Activated CD4-positive, CD25-positive, alpha-beta regulatory T cell treated with anti-CD3 and anti-CD28 coated beads, Interleukin-2, amount 50 U/mL, for 16 hours (primary cell): Measurements from ENCODE around the gene SNX17.
A peak's percentile ranks its signal among the peaks of the same experiment; 100 is the strongest.
"Not testable (repeated sequence)": the region's sequence is repeated elsewhere in the genome, so short reads cannot be mapped to it uniquely, and the experiment has no call there.

Source experiments
- DNase-seq: peaks from one replicate; pipeline ENCODE4 v3.0.0-alpha.2; 2020; ENCODE audit warnings: low read depth, low spot score

SNX17 gene

DNA sequence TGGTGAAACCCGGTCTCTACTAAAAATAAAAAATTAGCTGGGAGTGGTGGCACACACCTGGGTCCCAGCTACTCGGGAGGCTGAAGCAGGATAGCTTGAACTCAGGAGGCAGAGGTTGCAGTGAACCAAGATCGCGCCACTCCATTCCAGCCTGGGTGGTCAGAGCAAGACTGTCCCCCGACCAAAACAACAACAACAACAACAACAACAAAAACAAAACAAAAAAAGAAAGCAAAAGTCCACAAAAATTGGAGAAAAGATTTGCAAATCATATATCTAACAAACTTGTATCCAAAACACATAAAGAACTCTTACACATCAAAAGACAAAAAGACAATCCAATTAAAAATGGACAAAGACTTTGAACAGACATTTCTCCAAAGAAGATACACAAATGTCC is 28.5 kb downstream of the SNX17 start:
- DNase-seq: no peak

DNA sequence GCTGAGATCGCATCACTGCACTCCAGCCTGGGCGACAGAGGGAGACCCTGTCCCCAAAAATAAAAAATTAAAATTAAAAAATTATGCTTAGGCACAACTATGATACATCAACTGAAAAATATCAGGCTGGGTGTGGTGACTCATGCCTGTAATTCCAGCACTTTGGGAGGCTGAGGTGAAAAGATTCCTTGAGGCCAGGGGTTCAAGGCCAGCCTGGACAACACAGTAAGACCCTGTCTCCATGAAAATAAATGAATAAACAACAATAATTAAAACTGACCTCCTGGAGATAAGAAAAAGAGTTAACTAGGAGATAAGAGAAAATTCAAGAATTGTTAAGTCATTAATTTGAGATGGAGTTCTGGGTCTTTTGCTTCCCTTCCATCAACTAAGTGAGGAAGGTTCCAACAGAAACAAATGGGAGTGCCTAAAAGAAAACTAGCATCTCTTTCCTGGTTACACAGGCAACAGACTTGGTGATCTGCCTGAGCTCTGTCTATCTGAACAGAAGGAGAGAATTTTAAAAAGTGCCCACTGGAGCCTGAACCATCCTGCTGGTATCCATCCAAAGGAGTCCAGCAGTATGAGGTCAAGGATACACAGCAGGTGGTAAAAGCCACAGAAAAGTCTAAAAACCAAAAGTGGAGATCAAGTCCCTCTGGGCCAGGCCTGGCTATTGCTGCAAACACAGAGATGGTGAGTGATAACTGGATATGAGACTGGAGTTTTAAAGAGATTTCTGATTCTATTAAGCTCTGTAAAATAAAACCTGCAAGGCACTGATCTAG is 30.1 kb downstream of the SNX17 start:
- DNase-seq: no peak

DNA sequence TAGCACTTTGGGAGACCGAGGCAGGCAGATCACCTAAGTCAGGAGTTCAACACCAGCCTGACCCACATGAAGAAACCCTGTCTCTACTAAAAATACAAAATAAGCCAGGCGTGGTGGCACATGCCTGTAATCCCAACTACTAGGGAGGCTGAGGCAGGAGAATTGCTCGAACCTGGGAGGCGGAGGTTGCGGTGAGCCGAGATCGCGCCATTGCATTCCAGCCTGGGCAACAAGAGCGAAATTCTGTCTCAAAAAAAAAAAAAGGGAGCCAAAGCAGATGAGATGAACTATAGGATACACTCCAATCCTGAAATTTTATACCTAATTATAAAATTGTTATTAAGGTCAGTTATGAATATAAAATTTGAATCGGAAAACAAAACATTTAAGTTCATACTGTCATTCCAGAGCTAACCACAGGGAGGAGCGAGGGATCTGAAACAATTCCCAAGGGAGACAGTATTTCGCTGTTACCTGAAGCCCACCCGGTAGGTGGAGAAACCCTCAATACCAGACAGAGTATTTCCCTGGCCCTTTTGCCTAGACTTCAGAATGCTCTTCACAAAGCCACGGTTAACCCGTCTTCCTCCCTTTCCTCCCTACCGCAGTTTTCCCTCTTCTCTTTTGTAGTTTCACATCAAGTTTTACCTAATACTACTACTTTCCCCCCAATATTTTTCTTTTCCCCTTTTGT is 37.5 kb downstream of the SNX17 start:
- no peak for DNase-seq

DNA sequence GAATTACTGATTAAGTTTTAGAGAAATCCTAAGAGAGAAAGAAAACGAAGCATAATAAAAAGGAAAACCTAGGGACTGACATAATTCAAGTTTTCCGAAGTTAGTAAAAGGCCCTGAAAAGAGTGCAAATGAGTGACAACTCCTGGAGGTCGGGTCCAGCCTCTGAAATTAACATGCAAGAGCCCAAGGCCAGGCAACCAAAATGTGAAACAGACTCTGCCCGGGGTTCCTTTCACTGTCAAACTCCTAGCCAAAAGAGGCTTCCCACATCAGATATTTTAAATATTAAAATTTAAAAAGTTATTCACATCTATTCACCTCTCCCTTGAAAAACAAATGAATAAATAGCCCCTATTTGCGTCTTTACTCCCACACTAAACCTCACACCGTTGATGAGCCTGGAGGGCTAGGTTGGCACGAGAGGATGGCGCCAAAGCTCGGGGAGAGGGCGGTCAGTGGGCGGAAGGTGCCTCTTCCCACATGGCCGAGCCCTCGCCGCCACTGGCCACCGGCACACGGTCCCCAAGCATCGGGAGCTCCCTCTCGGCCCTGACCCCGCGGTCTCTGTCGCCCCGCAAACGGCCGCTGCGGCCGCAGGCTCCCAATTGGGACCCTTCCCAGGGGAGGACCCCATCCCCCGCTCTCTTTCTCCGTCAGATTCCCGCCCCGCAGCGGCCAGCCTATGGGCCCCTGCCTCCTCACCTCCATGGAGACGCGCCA is 38.3 kb downstream of the SNX17 start:
- no peak for DNase-seq

DNA sequence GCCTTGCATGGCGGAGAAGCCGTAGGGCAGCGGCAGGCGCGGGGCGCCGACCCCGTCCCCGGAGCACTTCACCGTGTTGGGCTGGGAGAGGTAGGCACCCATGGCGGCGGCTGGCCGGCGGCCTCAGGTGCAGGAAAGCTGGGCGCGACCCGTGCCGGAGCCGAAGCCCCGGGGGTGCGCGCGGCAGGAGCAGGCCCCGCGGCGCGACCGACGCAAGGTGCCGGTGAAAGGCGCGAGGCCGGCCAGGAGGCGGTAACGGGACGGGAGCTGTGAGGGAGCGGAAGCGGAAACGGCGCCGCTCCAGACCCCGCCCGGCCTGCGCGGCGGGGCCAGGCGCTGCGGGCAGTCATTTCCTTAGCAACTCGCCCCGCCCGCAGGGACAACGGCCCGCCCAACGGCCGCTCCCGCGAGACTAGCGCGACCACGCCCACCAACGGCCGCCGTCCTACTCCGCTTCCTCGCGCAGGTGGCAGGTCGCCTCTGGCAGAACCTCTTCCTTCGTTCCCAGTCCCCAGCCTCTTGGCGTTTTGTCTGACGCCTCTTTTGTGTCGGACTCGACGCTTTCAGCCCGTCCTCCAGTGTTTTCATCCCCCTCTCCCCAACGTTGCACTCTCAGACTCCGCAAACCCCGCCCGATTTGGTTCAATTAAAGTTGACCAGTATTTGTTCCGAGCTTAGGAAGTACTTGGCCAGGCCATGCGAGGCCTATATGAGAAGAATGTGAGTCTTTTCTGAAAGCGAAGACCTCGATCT is 39.1 kb downstream of the SNX17 start, which contains the start of gene PPM1G:
Gene PPM1G (minus strand): TSS at position 271 of the 753 bp plus-strand sequence. CDS start 169 bp downstream, at position 102.
- DNase-seq: peak; percentile 91

DNA sequence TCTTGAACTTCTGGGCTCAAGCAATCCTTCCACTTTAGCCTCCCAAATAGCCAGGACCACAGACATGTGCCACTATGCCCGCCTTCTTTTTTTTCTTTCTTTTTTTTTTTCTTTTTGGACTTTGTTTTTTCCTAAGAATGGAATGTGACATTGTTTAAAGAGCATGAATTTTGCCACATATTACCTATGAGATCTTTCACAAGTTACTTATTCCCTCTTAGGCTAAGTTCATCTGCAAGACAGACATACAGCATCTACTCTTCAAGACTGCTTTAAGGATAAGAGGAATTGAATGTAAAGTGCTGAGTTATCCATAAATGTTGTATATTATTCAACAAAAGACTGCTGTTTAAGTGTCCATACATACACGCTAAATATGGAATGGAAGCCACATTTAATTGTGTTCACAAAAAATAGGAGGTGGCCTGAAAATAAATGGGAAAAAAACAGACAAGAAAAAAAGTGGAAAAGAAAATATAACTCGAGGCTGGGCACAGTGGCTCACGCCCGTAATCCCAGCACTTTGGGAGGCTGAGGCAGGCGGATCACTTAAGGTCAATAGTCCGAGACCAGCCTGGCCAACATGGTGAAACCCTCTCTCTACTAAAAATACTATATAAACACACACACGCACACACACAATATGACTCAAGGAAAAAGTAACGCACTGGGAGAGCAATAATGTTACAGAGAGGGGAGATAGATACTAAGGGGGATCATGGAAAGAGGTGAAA is 42.2 kb downstream of the SNX17 start:
- no peak for DNase-seq

DNA sequence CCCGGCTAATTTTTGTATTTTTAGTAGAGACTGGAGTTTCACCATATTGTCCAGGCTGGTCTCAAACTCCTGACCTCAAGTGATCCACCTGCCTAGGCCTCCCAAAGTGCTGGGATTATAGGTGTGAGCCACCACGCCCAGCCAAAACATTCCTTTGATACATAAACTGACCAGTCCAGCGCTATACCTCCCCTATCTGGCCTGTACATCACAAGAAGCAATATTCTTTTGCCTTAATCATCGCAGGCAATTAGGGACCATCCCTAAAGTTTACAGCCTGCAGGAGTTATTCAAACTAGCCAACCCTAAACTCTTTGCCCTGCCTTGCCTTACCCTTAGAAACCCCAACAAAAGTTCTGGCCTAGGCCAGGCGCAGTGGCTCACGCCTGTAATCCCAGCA is 45.7 kb downstream of the SNX17 start:
- DNase-seq: no peak

DNA sequence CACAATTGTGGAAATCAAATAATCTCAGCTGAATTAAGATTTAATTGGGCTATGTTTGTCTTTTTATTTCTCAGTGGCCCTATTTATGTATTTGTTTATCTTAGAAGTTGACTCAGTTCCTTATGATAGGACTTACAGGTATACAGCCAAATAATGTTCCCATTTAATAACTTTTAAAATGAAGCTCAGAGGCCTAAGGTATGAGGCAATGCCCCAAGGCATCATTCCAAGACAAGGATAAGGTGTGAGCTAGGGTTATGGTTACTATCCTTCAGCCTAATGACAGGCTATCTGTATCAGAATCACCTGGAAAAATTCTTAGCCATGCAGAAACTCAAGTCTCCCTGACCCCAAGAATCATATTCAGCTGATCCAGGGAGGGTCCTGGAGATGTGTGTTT is 50.6 kb downstream of the SNX17 start:
- DNase-seq: no peak

DNA sequence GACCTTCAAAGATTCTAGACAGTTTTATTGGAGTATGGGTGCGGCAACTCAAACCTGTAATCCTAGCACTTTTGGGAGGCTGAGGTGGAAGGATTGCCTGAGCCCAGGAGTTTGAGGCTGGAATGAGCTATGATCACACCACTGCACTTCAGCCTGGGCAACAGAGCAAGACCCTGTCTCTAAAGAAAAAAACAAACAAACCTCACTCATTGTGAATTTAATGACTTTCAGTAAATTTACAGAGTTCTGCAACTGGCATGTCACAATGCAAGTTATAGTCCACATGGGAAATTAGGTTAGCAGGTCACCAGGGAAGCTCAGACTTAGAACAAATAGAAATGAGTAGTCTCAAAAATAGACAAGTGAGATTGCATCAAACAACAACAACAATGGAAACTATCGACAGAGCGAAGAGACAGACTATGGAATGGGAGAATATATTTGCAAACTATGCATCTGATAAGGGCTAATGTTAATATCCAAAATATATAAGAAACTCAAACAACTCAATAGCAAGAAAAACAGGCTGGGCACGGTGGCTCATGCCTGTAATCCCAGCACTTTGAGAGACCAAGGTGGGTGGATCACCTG is 51.3 kb downstream of the SNX17 start:
- DNase-seq: no peak

DNA sequence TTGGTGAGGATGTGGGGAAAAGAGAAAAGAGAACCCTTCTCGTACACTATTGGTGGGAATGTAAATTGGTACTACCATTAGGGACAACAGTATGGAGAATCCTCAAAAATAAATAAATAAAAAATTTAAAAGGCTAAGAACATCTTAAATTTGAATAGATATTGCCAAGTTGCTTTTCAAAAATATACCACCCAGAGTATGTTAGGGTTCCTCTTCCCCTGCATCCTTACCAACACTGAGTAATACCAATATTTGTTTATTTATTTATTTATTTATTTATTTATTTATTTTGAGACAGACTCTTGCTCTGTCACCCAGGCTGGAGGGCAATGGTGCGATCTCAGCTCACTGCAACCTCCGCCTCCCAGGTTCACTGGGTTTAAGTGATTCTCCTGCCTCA is 52.5 kb downstream of the SNX17 start:
- DNase-seq: no peak

DNA sequence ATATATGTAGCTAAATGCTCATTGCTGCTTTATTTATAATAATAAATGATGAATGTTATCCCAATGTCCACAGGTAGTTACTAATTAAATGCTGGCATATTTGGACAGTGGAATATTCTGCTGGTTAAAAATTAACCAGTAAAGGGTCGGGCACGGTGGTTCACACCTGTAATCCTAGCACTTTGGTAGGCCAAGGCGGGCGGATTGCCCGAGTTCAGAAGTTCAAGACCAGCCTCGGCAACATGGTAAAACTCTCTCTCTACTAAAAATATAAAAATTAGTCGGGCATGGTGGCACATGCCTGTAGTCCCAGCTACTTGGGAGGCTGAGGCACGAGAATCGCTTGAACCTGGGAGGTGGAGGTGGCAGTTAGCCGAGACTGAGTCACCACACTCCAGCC is 54.6 kb downstream of the SNX17 start:
- DNase-seq: not testable (repeated sequence)
